Stimulated activated effector memory CD8-positive, alpha-beta T cell treated with anti-CD3 and anti-CD28 coated beads, Interleukin-12 subunit alpha, Interleukin-12 subunit beta, amount 100 ng/mL, for 72 hours (primary cell): ENCODE measurements around the gene LNPK.
"Not testable (repeated sequence)": the region's sequence is repeated elsewhere in the genome, so short reads cannot be mapped to it uniquely, and the experiment has no call there.

Source experiments
- ATAC-seq: fragments of 150-1000 bp; cut with Tn5 transposase; 2 replicates; pipeline ENCODE4 v1.10.0; 2021
- DNase-seq, 2 donors: peaks; one replicate each; pipeline ENCODE4 v3.0.0; 2021 to 2022; ENCODE audit warnings: low spot score in 2 of 2
- H3K27ac Mint-ChIP-seq: one replicate; pipeline ENCODE4 v1.8.0; 2022; ENCODE audit warnings: mild to moderate bottlenecking, mixed read lengths
- H3K36me3 Mint-ChIP-seq: one replicate; pipeline ENCODE4 v1.8.0; 2022; ENCODE audit warnings: mild to moderate bottlenecking, mixed read lengths
- H3K4me1 Mint-ChIP-seq: one replicate; pipeline ENCODE4 v1.8.0; 2022; ENCODE audit warnings: mixed read lengths
- H3K4me3 Mint-ChIP-seq: one replicate; pipeline ENCODE4 v1.8.0; 2022; ENCODE audit warnings: mild to moderate bottlenecking, mixed read lengths
- H3K9me3 Mint-ChIP-seq: one replicate; pipeline ENCODE4 v1.8.0; 2022; ENCODE audit warnings: mixed read lengths

LNPK gene

DNA sequence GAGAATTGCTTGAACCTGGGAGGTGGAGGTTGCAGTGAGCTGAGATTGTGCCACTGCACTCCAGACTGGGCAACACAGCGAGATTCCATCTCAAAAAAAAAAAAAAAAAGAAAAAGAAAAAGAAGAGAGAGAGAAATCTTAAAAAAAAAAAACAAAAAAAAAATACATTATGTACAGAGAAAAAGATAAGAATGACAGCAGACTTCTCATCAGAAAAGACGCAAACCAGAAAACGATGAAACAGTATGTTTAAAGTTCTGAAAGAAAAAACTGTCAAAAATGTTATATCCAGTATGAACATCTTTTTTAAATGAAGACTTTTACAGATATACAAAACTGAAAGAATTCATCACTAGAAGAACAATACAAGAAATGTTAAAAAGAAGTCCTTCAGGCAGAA is 60.4 kb downstream of the LNPK start:
- Mint-ChIP-seq H3K36me3 (peaks cover 53% of the 10 kb centered on the region), H3K4me3 (no peak overlapping the region), H3K4me1 (no peaks in the 10 kb centered on the region), H3K9me3 (peaks cover 6% of the 10 kb centered on the region), H3K27ac (no peak overlapping the region)
- no peak for DNase-seq
- no peak for ATAC-seq

DNA sequence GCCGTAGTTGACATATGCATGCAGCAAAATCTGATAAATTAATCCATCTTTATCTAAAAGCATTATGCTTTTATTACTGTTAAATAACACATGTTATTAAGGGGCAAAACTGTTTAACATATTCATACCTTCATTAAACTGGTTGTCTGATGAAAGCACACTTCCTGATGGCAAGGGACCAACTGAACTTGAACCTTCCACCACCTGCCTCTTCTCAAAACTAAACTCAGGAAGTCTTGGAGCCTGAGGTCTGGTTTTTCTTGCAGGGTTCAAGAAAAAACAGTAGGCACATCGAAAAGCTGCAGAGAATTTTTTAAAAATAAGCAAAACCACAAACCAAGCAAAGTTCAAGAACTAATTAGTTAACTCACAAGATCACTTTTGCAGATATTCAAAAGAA is 64.9 kb downstream of the LNPK start:
- Mint-ChIP-seq H3K36me3 (peaks cover 75% of the 10 kb centered on the region), H3K27ac (no peak overlapping the region), H3K4me1 (no peaks in the 10 kb centered on the region), H3K4me3 (no peak overlapping the region), H3K9me3 (peaks cover 2% of the 10 kb centered on the region)
- ATAC-seq: no peak
- no peak for DNase-seq

DNA sequence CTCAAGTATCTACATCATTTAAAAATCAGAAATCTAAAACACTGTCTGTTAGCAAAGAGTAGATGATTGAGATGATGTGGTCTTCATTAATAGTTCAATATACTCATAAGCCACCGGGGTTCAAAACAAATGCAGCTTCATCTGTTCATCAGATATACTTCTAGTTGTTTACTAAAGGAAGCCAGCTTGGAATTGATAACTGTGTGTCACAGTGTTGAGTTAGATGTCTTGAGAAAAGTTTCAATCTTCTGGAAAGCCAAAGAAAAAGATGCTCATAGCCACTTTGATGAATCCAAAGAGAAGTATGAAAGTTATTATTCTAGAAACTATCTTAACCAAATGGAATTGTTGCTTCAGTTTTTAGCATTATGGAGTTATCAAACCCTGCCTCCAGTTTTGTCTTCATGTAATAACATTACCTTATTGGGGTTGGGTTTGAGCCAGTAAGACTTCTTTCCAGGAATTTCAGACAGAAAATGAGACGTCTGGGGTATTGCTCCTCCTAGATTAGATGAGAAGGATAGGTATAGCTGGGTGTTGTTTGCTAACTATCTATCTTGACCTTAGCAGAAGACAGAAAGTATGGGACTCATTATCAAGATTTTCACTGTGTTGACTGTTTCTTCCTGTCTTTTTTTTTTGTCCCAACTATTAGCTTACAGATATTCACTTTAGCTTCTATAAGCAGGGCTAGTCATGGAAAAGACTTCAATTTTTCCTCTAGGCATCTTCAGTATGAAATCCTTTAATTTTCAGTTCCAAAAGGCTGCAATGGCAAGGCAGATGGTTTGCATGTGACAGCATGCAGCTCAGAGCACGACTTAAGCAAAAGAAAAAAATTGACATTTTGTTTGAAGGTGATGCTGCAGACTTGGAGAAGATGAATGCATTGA is 66.5 kb downstream of the LNPK start:
- ATAC-seq: no peak
- H3K9me3 Mint-ChIP-seq: no peaks in the 10 kb centered on the region
- H3K36me3 Mint-ChIP-seq: peaks cover 64% of the 10 kb centered on the region
- H3K27ac Mint-ChIP-seq: no peak overlapping the region
- no peaks in the 10 kb centered on the region for H3K4me1 Mint-ChIP-seq
- no peak overlapping the region for H3K4me3 Mint-ChIP-seq
- no peak for DNase-seq

DNA sequence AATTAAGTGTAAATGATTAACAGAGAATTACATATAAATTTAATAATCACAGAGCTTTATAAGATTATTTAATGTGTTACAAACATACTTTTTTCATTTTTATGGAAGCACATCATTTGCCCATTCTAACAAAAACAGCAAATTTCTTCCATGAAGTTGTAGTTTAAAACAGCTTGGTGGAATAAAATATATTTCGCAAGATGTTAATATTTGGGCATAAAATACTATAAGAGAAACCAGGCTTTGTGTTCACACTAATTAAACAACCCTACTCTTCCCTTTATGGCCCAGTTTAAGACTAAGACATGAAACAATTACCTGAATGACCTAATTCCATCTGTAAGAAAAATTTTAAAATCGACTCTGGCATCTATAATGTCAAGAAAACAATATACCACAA is 69.4 kb downstream of the LNPK start:
- Mint-ChIP-seq H3K27ac (no peak overlapping the region), H3K36me3 (peaks cover 62% of the 10 kb centered on the region), H3K4me1 (no peaks in the 10 kb centered on the region), H3K4me3 (no peak overlapping the region), H3K9me3 (no peaks in the 10 kb centered on the region)
- DNase-seq (no peak), ATAC-seq (no peak)

DNA sequence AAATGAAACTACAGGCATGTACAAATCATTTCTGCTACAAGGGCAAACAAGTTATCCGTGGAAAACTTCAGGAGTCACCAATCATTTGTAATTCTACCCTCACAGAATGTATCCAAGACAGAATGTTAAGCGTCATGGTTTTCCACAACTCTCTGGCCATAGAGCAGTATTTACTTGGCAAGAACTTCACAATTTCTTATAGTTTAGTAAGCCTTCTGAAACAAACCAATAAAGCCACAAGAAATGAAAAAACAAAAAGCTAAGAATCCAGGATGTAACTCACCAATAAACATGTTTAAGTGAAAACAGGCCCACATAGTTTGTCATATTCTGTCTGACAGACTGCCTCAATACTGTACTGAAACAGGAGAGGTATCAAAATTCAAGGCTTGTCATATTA is 70.3 kb downstream of the LNPK start:
- peaks cover 56% of the 10 kb centered on the region for H3K36me3 Mint-ChIP-seq
- ATAC-seq (no peak), DNase-seq (no peak)
- no peak overlapping the region for H3K4me3 Mint-ChIP-seq
- H3K27ac Mint-ChIP-seq: no peak overlapping the region
- H3K9me3 Mint-ChIP-seq: no peaks in the 10 kb centered on the region
- no peaks in the 10 kb centered on the region for H3K4me1 Mint-ChIP-seq

DNA sequence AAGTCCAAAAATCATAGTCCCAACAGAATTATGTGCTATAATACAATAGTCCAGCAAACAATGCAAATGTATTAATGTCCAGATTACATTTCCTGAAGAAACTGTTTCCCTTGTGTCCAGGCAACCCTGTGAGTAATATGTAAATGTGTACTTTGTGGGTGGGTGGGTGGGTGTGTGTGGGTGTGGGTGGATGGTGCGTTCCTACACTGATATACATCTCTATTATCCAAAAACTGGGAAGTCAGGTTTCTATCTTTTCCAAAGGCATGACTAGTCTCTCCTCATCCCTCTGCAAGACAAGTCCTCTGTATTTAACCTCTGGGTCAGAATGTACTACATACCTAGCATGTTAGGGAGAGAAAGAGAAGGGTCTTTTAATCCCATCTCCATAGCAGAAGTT is 71.6 kb downstream of the LNPK start:
- H3K4me3 Mint-ChIP-seq: no peak overlapping the region
- no peaks in the 10 kb centered on the region for H3K4me1 Mint-ChIP-seq
- DNase-seq: no peak
- peaks cover 43% of the 10 kb centered on the region for H3K36me3 Mint-ChIP-seq
- H3K9me3 Mint-ChIP-seq: no peaks in the 10 kb centered on the region
- H3K27ac Mint-ChIP-seq: no peak overlapping the region
- no peak for ATAC-seq

DNA sequence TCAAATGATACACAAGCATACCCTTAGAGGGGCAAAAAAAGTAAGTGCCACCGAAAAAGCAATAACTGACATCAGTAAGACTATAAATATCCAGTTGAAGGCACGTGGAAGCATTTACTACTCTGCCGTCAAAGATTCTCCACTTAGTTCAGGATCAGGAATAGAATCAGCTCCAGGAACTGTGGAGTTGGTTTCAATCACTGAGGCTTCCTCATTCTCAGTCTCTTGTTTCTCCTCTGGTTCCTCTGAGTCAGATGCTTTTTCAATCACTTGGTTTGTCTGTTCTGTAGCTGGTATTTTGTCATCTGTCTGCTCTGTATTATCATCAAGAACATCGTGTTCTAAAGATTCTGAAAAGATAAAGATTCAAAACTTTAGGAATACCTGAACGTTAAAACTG is 72.2 kb downstream of the LNPK start:
- DNase-seq: no peak
- Mint-ChIP-seq H3K27ac (no peak overlapping the region), H3K4me3 (no peak overlapping the region), H3K4me1 (no peaks in the 10 kb centered on the region), H3K36me3 (peaks cover 36% of the 10 kb centered on the region), H3K9me3 (no peaks in the 10 kb centered on the region)
- no peak for ATAC-seq

DNA sequence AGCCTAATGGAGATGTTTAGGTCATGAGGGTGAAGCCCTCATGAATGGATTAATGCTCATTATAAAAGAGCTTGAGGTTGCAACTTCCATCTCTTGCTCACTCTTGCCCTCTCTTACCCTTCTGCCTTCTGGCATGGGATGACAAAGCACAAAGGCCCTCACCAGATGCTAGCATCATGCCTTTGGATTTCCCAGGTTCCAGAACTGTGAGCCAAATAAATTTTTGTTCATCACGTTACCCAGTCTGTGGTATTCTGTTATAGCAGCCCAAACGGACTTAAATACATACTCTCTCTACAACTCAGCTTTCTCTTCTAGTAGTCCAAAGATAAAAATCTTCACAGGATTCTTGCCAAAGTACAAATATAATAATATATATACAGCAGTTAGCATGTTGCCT is 75.8 kb downstream of the LNPK start:
- peaks cover 15% of the 10 kb centered on the region for H3K36me3 Mint-ChIP-seq
- H3K4me1 Mint-ChIP-seq: no peaks in the 10 kb centered on the region
- no peak overlapping the region for H3K27ac Mint-ChIP-seq
- DNase-seq (no peak), ATAC-seq (no peak)
- no peaks in the 10 kb centered on the region for H3K9me3 Mint-ChIP-seq
- no peak overlapping the region for H3K4me3 Mint-ChIP-seq

DNA sequence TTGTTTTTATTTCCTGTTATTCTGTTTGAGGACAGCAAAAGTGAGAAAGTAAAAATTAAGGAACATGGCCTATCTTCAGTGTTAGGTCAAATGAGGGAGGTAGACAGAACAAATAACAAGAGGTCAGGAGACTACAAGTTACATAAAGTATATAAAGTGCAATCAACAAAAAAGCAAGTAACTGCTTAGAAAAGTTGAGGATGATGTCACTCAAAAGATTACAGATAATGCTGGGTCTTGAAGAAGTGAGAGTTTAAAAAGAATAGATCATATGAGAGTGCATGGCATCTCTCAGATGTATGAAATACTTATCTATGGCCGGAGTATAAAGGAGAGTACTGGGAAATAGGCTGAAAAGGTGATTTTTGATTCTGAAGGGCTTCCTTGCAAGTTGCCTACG is 79.9 kb downstream of the LNPK start:
- Mint-ChIP-seq H3K36me3 (no peaks in the 10 kb centered on the region), H3K4me3 (no peak overlapping the region), H3K27ac (no peak overlapping the region), H3K9me3 (no peaks in the 10 kb centered on the region), H3K4me1 (no peaks in the 10 kb centered on the region)
- ATAC-seq (no peak), DNase-seq (no peak)

DNA sequence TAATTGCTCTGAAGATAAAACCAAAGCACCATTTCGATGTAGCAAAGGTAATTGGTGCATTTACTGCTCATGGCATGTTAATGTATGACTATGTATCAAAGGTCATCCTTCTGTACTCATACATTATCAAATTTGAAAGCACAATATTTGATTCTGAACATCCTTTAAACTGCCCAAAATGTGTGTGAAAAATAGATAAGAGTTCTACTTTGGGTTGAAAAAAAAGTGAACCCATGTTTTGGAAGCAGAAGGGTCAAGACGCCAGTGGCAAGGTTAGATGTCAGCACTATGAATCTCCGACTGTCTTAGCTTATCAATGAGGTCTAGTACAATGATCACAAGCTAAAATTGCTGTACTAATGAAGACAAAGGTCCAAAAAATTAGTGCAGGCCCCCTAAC is 83.1 kb downstream of the LNPK start:
- Mint-ChIP-seq H3K27ac (no peak overlapping the region), H3K4me1 (no peaks in the 10 kb centered on the region), H3K9me3 (no peaks in the 10 kb centered on the region), H3K4me3 (no peak overlapping the region), H3K36me3 (no peaks in the 10 kb centered on the region)
- ATAC-seq: no peak
- no peak for DNase-seq

DNA sequence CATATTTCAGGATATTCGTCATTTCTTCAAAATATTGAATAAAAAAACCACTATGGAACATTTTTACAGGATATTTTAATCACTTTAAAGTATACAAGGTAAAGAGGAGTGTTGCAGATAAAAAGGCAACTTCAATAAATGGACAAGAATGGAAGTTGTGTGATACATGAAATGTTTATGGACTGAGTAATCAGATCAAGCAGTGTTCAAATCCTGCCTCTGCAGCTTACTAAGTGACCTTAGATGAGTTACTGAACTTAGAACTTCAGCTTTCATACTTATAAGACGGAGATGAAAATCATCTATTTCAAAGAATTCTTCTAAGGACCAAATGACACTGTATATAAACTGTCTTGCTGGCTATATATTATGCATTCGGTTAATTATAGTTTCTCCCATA is 87.2 kb downstream of the LNPK start:
- ATAC-seq (no peak), DNase-seq (no peak)
- H3K36me3 Mint-ChIP-seq: no peaks in the 10 kb centered on the region
- no peak overlapping the region for H3K4me3 Mint-ChIP-seq
- no peak overlapping the region for H3K27ac Mint-ChIP-seq
- H3K4me1 Mint-ChIP-seq: no peaks in the 10 kb centered on the region
- H3K9me3 Mint-ChIP-seq: no peaks in the 10 kb centered on the region

DNA sequence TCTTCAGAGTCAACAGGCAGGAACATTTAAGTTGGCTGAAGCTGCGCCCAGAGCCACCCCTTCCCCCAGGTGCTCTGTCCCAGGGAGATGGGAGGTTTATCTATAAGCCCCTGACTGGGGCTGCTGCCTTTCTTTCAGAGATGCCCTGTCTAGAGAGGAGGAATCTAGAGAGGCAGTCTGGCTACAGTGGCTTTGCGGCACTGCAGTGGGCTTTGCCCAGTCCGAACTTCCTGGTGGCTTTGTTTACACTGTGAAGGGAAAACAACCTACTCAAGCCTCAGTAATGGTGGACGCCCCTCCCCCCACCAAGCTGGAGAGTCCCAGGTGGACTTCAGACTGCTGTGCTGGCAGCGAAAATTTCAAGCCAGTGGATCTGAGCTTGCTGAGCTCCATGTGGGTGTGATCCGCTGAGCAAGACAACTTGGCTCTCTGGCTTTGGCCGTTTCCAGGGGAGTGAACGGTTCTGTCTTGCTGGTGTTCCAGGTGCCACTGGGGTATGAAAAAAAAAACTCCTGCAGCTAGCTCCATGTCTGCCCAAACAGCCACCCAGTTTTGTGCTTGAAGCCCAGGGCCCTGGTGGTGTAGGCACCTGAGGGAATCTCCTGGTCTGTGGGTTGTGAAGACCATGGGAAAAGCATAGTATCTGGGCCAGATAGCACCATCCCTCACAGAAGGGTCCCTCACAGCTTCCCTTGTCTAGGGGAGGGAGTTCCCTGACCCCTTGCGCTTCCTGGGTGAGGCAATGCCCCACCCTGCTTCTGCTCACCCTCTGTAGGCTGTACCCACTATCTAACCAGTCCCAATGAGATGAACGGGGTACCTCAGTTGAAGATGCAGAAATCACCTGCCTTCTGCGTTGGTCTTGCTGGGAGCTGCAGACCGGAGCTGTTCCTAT is 88.0 kb downstream of the LNPK start:
- H3K9me3 Mint-ChIP-seq, ATAC-seq, H3K36me3 Mint-ChIP-seq, H3K4me1 Mint-ChIP-seq, H3K4me3 Mint-ChIP-seq, DNase-seq, H3K27ac Mint-ChIP-seq: not testable (repeated sequence)

DNA sequence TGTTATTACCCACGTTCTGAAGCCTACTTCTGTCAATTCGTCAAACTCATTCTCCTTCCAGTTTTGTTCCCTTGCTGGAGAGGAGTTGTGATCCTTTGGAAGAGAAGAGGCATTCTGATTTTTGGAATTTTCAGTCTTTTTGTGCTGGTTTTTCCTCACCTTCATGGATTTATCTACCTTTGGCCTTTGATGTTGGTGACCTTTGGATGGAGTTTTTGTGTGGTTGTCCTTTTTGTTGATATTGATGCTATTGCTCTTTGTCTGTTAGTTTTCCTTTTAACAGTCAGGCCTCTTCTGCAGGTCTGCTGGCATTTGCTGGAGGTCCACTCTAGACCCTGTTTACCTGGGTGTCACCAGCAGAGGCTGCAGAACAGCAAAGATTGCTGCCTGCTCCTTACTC is 88.8 kb downstream of the LNPK start:
- not testable (repeated sequence) for H3K27ac Mint-ChIP-seq

DNA sequence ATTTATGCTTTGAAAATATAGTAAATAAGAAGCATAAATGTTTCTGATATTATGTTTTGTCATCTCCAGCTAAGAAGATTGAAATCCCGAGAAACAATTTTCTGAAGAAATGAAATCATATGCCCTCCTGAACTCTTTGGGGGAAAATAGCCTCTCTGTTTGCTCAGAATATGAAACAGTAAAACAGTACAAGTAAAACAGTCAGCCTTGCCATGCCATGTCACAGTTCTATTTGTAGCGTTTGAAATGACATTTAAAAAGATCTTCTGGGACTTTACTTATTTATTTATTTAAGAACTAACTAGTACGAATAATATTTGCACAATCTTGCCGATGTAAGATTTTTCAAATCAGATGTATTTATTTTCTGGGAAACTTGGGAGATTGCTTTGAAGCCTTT is 98.0 kb downstream of the LNPK start:
- Mint-ChIP-seq H3K36me3 (no peaks in the 10 kb centered on the region), H3K4me3 (no peak overlapping the region), H3K9me3 (no peaks in the 10 kb centered on the region), H3K27ac (no peak overlapping the region), H3K4me1 (no peaks in the 10 kb centered on the region)
- ATAC-seq (no peak), DNase-seq (no peak)

More for the DNA sequence above, 88.8 kb downstream of the LNPK start:
- DNase-seq, H3K4me3 Mint-ChIP-seq, H3K36me3 Mint-ChIP-seq, ATAC-seq, H3K4me1 Mint-ChIP-seq, H3K9me3 Mint-ChIP-seq: not testable (repeated sequence)

DNA sequence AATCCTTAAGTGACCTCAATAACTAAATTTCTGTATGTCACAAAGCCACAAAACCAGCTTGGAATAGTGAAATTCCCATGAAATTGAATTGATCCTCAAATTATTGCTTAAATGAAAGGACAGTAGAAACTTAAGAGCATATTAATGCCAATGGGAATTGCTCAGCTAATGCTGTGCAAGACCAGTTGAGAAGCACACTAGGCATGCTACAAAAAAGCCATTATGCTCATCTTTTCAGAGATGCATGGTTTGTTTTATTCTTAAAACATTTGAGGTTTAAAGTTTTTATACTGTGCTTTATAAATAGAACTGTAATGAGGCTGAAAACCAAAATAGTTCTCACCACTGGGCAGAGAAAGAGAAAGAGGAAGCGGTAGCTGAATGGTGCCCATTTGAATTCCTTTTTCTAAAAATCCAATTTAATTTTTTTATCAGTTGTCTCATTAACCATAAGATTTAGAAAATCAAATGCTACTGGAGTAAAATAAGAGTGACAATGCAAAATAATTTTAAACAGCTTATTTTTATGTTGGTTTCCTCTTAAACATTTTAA is 98.6 kb downstream of the LNPK start:
- Mint-ChIP-seq H3K4me3 (no peak overlapping the region), H3K27ac (no peak overlapping the region), H3K9me3 (no peaks in the 10 kb centered on the region), H3K4me1 (no peaks in the 10 kb centered on the region), H3K36me3 (no peaks in the 10 kb centered on the region)
- no peak for DNase-seq
- no peak for ATAC-seq

DNA sequence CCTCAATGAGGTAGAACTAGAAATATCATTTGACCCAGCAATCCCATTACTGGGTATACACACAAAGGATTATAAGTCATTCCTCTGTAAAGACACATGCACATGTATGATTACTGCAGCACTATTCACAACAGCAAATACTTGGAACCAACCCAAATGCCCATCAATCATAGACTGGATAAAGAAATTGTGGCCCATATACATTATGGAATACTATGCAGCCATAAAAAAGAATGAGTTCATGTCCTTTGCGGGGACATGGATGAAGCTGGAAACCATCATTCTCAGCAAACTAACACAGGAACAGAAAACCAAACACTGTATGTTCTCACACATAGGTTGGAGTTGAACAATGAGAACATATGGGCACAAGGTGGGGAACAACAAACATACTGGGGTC is 106.1 kb downstream of the LNPK start:
- not testable (repeated sequence) for ATAC-seq, H3K4me3 Mint-ChIP-seq, H3K36me3 Mint-ChIP-seq, DNase-seq, H3K9me3 Mint-ChIP-seq, H3K27ac Mint-ChIP-seq, H3K4me1 Mint-ChIP-seq
